GM12892 (cell line): ENCODE measurements around the gene DTX3.
"Not testable (repeated sequence)": the region's sequence is repeated elsewhere in the genome, so short reads cannot be mapped to it uniquely, and the experiment has no call there.

ENCODE experiments used
- POLR2A ChIP-seq: IDR thresholded peaks from 2 replicates; pipeline ENCODE4 v1.6.1; 2011; ENCODE audit warnings: low read depth, low read length, control low read depth
- POLR2AphosphoS5 ChIP-seq: IDR thresholded peaks from 2 replicates; pipeline ENCODE4 v1.6.1; 2011; ENCODE audit warnings: low read depth, low read length, control low read depth
- TAF1 ChIP-seq: IDR thresholded peaks from 2 replicates; pipeline ENCODE4 v1.6.1; 2011; ENCODE audit warnings: low read depth, mild to moderate bottlenecking, control low read depth, low read length, borderline replicate concordance

GRCh38 chr12:57636731-57637130 lies 32.1 kb downstream of the DTX3 start:
- not testable (repeated sequence) for TF ChIP-seq POLR2AphosphoS5, POLR2A, TAF1
